ENCODE data around the gene MAPKBP1.

The MAPKBP1 gene

GRCh38 chr15:41801850-41802455 lies 27.7 kb downstream of the MAPKBP1 start:
- POLR2A ChIA-PET: no interaction called here
- no peaks in the 10 kb centered on the region for H3K9me3 ChIP-seq (ENCODE audit: control insufficient read depth, insufficient read depth, low read depth, low read length)
- peaks cover 0 to 8% of the 10 kb centered on the region in 2 experiments; a peak in 1 of 3 replicates for H3K36me3 ChIP-seq (ENCODE audit: control insufficient read depth in 2 of 2, insufficient read depth in 1 of 2, low read length in 2 of 2)
- no peak overlapping the region for H3K4me3 ChIP-seq (ENCODE audit: low read depth, low read length)
- H3K4me1 ChIP-seq (ENCODE audit: control insufficient read depth, insufficient read depth, low read length): no peaks in the 10 kb centered on the region
- CTCF ChIA-PET: interaction anchor here (0.6 to 1.7 kb wide), 4 partner anchors 9 to 103 kb away, joined by 3 to 10 read pairs (median 4); partner anchors contain the start of gene MAPKBP1
- H3K27ac ChIP-seq (ENCODE audit: extremely low read depth, low read depth, low read length): no peak overlapping the region
- TF ChIP-seq, protein P1, sequence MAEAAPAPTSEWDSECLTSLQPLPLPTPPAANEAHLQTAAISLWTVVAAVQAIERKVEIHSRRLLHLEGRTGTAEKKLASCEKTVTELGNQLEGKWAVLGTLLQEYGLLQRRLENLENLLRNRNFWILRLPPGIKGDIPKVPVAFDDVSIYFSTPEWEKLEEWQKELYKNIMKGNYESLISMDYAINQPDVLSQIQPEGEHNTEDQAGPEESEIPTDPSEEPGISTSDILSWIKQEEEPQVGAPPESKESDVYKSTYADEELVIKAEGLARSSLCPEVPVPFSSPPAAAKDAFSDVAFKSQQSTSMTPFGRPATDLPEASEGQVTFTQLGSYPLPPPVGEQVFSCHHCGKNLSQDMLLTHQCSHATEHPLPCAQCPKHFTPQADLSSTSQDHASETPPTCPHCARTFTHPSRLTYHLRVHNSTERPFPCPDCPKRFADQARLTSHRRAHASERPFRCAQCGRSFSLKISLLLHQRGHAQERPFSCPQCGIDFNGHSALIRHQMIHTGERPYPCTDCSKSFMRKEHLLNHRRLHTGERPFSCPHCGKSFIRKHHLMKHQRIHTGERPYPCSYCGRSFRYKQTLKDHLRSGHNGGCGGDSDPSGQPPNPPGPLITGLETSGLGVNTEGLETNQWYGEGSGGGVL (tag by site-specific recombination; IDR thresholded peaks at IDR 0.05): no peak
- TF ChIP-seq ZNF596 (tag by site-specific recombination; IDR thresholded peaks at IDR 0.05): no peak
- TF ChIP-seq ZNF639 (tag by site-specific recombination; IDR thresholded peaks at IDR 0.05): no peak
- no peak for TF ChIP-seq ZNF391 (tag by site-specific recombination; IDR thresholded peaks at IDR 0.05; ENCODE audit: borderline replicate concordance, low read depth)
- no peak for TF ChIP-seq ZNF416 (tag by site-specific recombination; IDR thresholded peaks at IDR 0.05)
- TF ChIP-seq HOXA7 (CRISPR knock-in tag; IDR thresholded peaks at IDR 0.05; ENCODE audit: borderline replicate concordance): no peak
- TF ChIP-seq SALL2 (tag by site-specific recombination; IDR thresholded peaks at IDR 0.05; ENCODE audit: borderline replicate concordance): no peak
- TF ChIP-seq ZNF791 (tag by site-specific recombination; IDR thresholded peaks at IDR 0.05): no peak

GRCh38 chr15:41804361-41804760 lies 30.1 kb downstream of the MAPKBP1 start:
- H3K27ac ChIP-seq (ENCODE audit: extremely low read depth, low read depth, low read length): no peak overlapping the region
- H3K4me3 ChIP-seq (ENCODE audit: low read depth, low read length): no peak overlapping the region
- no peaks in the 10 kb centered on the region for H3K4me1 ChIP-seq (ENCODE audit: control insufficient read depth, insufficient read depth, low read length)
- H3K9me3 ChIP-seq (ENCODE audit: control insufficient read depth, insufficient read depth, low read depth, low read length): no peaks in the 10 kb centered on the region
- TF ChIP-seq GFI1B (tag by site-specific recombination; IDR thresholded peaks at IDR 0.05) (no peak), ZFP69B (tag by site-specific recombination; IDR thresholded peaks at IDR 0.05) (no peak), ZNF548 (tag by site-specific recombination; IDR thresholded peaks at IDR 0.05) (no peak), ZNF394 (tag by site-specific recombination; IDR thresholded peaks at IDR 0.05; ENCODE audit: borderline replicate concordance) (no peak)
- H3K36me3 ChIP-seq (ENCODE audit: control insufficient read depth in 2 of 2, insufficient read depth in 1 of 2, low read length in 2 of 2): peaks cover 0 to 8% of the 10 kb centered on the region in 2 experiments; a peak in 1 of 3 replicates
- POLR2A ChIA-PET: no interaction called here
- CTCF ChIA-PET: interaction anchor here (0.6 to 1.3 kb wide), 4 partner anchors 27 to 219 kb away, joined by 3 read pairs; no protein-coding TSS in a partner anchor

GRCh38 chr15:41804916-41805666 lies 30.8 kb downstream of the MAPKBP1 start:
- Histone ChIP-seq H3K4me3 (ENCODE audit: low read depth, low read length) (no peak overlapping the region), H3K9me3 (ENCODE audit: control insufficient read depth, insufficient read depth, low read depth, low read length) (no peaks in the 10 kb centered on the region), H3K4me1 (ENCODE audit: control insufficient read depth, insufficient read depth, low read length) (no peaks in the 10 kb centered on the region), H3K27ac (ENCODE audit: extremely low read depth, low read depth, low read length) (no peak overlapping the region), H3K36me3 (ENCODE audit: control insufficient read depth in 2 of 2, insufficient read depth in 1 of 2, low read length in 2 of 2) (peaks cover 0 to 8% of the 10 kb centered on the region in 2 experiments; a peak in 1 of 3 replicates)
- ChIA-PET CTCF (interaction anchor here (0.7 to 1.3 kb wide), 2 partner anchors 28 to 32 kb away, joined by 3 read pairs; no protein-coding TSS in a partner anchor), POLR2A (no interaction called here)
- TF ChIP-seq ZNF473 (tag by site-specific recombination; IDR thresholded peaks at IDR 0.05) (no peak), ZNF785 (tag by site-specific recombination; IDR thresholded peaks at IDR 0.05) (no peak), ZNF76 (tag by site-specific recombination; IDR thresholded peaks at IDR 0.05; ENCODE audit: borderline replicate concordance, low read depth) (no peak), ZBTB11 (tag by site-specific recombination; conservative IDR thresholded peaks at IDR 0.05; ENCODE audit: low read depth) (no peak), KLF1 (tag by site-specific recombination; IDR thresholded peaks at IDR 0.05) (no peak), ZNF221 (tag by site-specific recombination; IDR thresholded peaks at IDR 0.05; ENCODE audit: borderline replicate concordance) (no peak), ZNF140 (tag by site-specific recombination; IDR thresholded peaks at IDR 0.05) (no peak), IKZF3 (tag by site-specific recombination; IDR thresholded peaks at IDR 0.05) (no peak), ZNF530 (tag by site-specific recombination; IDR thresholded peaks at IDR 0.05; ENCODE audit: low read depth) (no peak)
- TF ChIP-seq, protein P2, sequence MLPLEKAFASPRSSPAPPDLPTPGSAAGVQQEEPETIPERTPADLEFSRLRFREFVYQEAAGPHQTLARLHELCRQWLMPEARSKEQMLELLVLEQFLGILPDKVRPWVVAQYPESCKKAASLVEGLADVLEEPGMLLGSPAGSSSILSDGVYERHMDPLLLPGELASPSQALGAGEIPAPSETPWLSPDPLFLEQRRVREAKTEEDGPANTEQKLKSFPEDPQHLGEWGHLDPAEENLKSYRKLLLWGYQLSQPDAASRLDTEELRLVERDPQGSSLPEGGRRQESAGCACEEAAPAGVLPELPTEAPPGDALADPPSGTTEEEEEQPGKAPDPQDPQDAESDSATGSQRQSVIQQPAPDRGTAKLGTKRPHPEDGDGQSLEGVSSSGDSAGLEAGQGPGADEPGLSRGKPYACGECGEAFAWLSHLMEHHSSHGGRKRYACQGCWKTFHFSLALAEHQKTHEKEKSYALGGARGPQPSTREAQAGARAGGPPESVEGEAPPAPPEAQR (tag by site-specific recombination; IDR thresholded peaks at IDR 0.05): no peak
